ENCODE data around the gene DCLRE1A. TPM values are rescaled to one million over a fixed set of nuclear protein-coding genes. Genes with fewer than 3 reads are reported as not detected.

The DCLRE1A gene
- total RNA-seq, 1 donor from 2014 or later, result 14.4 TPM

- intact Hi-C loops (cut with micrococcal nuclease), result no loop called here
These were observed 52.3 kb downstream of the DCLRE1A start for GRCh38 chr10:113801569-113801968.

- intact Hi-C loops (cut with micrococcal nuclease), result no loop called here
These were observed 62.2 kb downstream of the DCLRE1A start for GRCh38 chr10:113791691-113792090.

DNA sequence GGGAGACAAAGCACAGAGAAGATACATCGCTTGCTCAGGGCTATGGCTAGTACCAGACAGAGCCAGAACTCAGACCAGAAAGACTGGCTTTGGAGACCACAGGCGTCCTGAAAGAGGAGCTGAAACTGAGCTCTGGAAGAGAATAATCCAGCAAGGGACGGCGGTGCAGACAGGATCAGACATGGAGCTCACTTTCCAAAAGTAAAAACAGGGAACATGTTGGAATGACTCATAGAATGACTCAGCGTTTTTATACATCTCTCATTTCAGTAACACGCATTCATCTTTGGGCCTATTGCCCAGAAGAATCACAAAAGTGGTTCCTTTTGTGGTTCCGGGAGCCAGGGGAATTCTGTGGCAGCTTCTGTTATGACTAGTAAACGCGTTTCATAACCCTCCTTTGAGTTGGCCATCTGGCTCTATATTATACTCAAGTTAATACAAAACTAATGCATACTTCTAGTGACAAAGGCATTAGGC lies 65.2 kb downstream of the DCLRE1A start:
- intact Hi-C loops (cut with micrococcal nuclease), result no loop called here

Other genes with a start within 250 kb of the DCLRE1A start
- not detected in 2 replicates for gene NRAP, start 190.0 kb downstream of the DCLRE1A start, total RNA-seq
- gene CASP7, start 174.2 kb downstream of the DCLRE1A start, total RNA-seq, result 30.4 and 32.0 TPM in 2 replicates
- 0.11 TPM in 1 of 2 replicates, not detected in the other for gene PLEKHS1, start 102.4 kb downstream of the DCLRE1A start, total RNA-seq
- gene NHLRC2, start 579 bp upstream of the DCLRE1A start, total RNA-seq, result 25.4 and 27.9 TPM in 2 replicates
- gene ADRB1, start 189.8 kb upstream of the DCLRE1A start, total RNA-seq, result not detected in 2 replicates

Measured in T-helper 2 cell treated with Interferon-gamma antibody and Interleukin-4, amounts not matched to agents 100 ng/mL and 5 ng/mL, for 36 hours (primary cell).